GM19324 (cell line): ENCODE data around the gene ANAPC16.
"Not testable (repeated sequence)": the region's sequence is repeated elsewhere in the genome, so short reads cannot be mapped to it uniquely, and the experiment has no call there.

Experiments
- ATAC-seq: cut with Tn5 transposase; IDR thresholded peaks from one replicate; pipeline ENCODE4 v1.9.1; 2021; ENCODE audit warnings: mild to moderate bottlenecking, moderate library complexity; ENCODE audit not compliant: unreplicated experiment, low FRiP score

Gene ANAPC16

DNA sequence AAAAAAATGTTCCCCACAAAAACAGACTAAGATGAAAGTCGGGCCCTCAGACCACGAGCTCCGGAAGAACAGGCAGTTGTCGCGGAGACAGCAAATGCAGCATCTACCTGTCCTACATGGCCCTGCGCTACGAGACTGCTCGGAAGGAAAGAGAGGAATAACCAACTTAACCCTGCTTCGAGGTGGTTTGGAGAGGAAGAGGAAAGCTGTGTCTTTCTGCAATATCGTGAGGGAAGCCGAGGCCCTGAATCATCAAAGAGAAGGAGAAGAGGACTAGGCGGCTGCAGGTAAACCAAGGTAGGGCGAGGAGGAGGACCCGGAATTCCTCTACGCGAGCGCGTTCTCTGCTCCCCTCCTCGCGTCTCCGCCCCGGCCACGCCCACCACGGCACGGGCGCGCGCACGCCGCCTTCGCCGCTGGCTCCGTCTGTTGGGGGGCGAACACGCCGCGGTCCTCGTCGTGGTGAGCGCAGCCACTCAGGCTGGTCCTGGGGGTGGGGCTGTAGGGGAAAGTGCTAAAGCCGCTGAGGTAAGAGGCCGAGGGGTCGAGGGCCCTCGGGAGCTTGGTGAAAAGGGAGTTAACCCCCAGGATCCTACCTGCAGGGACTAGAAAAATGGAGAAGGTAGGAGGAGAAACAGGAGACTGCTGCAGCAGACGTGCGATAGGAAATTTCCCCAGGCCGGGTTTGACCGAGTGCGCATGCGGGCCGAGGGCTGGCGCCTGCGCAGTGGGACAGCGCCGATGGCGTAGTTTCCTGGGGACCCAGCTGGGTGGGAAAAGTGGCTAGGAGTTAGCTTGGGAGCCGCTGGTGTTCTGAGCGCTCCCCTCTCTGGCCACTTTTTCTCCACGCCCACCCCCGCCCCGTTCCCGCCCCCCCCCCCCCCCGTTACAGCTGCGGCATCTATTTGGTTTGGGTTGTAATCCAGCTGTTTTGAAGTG is at the start of gene ANAPC16, which contains the start of gene ASCC1:
ANAPC16 (plus strand) TSS at position 402 of the 939 bp plus-strand sequence. CDS start 7,903 bp downstream, outside the sequence.
ASCC1 (minus strand) TSS at position 666 of the 939 bp plus-strand sequence. CDS start 2,978 bp downstream, outside the sequence.
- peak; percentile 89 for ATAC-seq

DNA sequence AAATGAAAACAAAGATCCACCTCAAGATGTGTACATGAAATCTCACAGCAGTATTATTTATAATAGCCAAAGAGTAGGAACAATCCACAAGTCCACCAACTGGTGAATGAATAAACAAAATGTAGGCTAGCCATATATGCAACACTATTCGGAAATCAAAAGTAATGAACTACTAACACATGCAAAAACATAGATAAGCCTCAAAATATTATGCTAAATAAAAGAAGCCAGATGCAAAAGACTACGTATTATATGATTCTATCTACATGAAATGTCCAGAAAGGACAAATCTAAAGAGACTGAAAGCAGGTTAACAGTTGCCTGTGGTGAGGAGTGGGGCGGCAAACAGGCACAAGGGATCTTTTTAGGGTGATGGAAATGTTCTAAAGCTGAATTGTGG is 48.7 kb upstream of the ANAPC16 start:
- no peak for ATAC-seq

DNA sequence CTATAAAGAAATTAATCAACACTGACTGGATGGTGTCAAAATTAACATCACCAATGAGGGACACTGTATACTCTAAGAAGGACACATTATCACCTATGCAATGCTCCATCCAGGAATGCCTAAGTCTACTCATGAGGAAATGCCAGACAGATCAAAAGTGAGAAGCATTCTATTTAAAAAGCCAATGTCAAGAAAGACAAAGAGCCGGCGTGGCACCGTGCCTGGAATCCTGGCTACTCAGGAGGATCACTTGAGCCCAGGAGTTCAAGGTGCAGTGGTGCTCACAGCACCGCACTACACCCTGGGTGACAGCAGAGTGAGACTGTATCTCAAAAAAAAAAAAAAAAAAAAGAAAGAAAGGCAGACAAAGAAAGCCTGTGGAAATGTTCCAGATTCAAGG is 45.5 kb upstream of the ANAPC16 start:
- ATAC-seq: no peak

DNA sequence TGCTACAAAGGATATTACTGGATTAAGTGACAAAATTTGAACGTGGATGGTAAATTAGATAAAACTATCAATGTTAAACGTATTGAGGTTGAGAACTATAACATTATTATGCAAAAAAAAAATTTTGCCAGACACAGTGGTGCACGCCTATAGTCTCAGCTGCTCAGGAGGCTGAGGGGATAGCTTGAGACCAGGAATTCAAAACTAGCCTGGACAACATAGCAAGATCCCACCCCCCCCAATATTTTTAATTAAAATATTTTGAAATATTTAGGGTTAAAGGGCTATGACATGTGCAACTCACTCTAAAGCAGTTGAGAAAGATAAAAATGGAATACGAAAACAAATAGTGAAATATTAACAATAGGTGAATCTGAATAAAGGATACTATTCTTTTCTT is 45.1 kb upstream of the ANAPC16 start:
- no peak for ATAC-seq

DNA sequence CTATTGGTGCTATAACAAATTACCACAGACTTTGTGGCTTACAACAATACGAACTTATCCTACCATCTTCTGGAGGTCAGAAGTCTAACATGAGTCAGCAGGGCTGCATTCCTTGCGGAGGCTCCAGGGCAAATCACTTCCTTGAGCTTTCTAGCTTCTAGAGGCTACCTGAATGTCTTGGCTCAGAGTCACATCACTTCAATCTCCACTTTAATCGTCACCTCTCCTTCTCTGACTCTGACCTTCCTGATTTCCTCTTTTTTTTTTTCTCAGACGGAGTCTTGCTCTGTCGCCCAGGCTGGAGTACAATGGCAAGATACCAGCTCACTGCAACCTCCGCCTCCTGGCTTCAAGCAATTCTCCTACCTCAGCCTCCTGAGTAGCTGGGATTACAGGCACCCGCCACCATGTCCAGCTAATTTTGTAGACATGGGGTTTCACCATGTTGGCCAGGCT is 44.6 kb upstream of the ANAPC16 start:
- ATAC-seq: no peak

DNA sequence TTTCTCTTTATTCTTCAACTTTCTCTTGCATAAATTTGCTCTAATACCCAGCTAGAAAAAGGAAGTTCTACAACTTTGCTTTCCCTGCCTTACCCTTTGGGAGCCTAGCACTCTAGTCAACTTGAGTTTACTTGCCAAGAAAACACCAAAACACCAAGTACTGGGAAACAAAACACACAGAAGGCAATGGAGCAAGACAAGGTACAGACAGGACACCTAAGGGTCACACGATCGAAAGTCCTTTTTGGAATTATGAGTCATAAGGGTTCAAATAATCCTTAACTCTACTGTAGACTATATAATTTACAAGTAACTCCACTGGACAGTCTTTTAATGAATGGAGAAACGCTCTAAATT is 42.6 kb upstream of the ANAPC16 start:
- no peak for ATAC-seq

DNA sequence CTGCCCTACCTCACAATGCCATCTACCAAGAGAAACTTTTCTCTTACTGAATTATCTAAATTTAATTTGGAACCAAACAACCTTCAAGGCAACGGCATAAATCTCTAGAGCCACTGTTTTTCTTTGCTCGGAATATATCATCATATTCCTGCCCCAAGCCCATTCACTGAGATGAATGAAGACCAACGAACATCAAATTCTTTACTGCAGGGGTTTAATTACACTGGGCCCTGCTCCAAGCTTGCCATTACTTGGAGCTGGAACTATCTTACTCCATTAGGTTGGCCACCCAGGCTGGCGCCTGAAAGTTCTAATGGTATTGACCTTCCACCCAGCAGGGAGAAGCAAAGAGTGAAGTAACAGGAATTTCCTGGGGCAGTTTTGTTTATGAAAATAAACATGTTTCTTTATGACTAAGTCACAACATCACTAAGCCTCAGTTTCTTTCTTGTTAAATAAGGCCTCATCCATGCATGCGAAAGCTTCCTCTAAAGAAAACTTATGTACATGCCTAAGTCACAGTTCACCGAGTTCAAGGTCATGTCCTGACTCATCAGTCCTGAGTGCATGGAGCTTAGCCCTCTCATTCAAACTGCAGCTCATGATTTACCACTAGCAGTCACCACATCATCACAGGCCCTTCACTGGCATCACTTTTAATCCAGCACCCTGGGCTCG is 42.1 kb upstream of the ANAPC16 start:
- no peak for ATAC-seq

DNA sequence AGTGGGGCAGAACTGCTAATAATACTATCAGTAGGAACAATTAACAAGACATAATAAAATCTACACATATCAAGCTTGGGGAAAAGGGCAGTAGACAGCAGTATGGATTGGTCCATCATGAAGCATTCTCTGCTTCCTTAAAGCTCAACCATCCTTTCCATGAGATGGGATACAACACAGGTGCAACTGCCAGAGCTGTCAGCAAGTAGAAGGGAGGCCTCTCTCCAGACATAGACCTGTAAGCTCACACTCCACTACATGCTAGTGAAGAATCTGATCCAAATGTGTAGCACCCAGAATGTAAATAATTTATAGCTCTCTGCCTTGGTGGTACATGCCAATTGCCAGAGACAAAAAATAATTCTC is 41.5 kb upstream of the ANAPC16 start:
- no peak for ATAC-seq

DNA sequence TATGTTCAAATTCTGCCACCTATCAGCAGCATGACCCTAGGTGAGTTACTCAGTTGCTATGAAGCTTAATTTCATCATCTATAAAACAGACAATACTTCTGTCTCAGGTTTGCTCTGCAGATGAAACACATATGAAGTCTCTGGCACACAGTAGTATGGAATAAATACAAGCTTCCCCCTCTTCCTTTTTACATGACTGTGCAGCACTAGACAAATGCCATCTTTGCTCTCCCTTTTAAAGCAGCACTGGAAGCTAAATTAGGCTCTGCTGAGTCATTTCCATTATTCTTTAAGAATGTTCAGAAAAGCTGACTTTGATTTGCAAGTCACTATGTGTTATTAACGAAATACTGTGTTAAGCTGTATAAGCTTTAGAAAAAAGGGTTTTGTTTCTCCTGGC is 40.7 kb upstream of the ANAPC16 start:
- ATAC-seq: no peak

DNA sequence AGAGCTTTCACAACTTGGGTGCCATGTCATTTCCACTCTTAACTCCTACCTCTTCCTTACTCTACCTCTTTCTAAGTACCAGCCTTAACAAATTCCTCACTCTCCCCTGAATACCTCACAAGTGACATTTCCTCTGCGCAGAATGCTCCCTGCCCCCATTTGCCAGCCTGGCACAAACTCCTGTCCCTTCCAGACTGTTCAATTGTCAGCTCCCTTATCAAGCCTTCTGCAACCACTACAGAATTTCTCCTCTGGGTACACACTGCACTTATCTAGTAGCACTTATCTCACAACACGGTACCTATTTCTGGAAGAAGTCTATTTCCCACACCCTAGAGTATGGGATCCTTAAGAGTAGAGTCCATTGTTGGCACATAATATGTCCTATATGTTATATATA is 39.1 kb upstream of the ANAPC16 start:
- no peak for ATAC-seq

DNA sequence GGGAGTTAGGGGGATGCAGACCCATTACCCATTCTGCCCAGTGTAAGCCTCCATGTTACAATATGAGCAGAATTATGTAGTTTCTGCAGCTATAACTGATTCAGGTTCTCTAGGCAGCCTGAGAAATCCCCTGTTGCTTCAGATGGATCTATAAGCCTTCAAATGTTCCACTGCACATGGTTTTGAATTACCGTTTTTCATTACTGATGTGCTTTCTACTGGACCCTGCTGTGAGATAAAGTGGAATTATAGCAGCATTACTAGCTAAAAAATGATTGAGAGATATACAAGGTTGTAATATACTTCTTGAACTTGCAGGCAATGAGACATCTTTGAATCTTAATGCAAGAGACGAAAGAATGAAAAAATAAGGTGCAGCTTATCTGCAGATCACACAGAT is 38.4 kb upstream of the ANAPC16 start:
- ATAC-seq: no peak

DNA sequence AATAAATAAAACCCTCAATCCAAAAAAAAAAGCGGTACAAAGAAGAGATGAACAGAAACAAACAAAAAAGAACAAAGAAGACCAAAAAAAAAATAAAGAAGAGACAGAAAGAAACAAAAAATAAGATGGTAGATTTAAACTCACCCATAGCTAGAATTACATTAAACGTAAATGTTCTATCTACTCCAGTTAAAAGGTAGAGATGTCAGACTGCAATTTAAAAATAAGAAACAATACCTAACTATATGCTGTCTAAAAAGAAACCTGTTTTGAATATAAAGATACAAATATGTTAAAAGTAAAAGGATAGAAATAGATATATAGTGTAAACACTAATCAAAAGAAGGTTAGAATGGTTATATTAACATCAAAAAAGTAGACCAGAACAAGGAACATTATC is 31.7 kb upstream of the ANAPC16 start:
- ATAC-seq: no peak

DNA sequence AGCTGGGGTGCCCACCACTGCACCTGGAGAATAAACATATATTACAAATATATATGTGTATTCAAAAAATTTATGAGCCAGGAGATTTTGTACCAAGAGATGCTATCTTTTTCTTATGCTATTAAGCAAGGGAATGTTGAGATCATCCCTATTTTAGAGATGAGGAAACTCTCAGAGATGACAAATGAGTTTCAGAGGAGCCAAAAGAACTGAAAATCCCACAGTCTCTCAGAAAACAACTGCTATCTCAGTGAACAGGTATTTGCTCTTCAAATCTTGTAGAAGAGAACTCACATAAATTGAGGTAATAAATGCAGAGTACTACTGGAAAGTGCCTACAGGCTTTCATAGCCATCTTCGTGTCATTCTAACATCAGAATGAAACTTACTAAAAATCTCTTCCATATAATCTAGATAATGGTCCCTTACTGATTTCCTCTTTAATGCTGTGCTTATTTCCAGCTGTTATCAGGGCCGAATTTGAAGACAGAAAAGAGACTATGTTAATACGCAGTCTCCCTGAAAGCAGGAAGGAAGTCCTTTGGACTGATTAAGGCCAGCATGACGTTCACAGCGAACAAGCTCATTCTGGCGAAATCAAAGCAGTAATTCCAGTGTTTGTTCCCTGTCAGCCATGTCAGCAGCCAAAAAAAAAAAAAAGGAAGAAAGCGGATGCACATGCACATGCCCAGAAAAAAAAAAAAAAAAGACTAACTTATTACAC is 29.4 kb upstream of the ANAPC16 start:
- no peak for ATAC-seq

DNA sequence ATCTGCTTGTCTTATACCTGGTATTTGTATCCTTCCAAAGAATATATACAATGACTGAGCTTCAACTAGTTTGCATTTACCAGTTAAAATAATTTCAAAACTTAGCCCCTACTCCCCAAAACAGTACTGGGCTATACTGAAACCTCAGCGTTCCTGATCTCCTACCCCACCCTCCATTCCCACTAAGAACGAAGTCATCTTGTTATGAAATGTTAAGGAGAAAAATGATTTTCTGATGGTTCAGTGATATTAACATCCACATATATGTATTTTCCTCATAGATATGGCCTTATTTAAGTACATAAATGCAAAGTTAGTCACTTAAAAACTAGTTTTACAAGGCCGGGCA is 28.9 kb upstream of the ANAPC16 start:
- no peak for ATAC-seq

DNA sequence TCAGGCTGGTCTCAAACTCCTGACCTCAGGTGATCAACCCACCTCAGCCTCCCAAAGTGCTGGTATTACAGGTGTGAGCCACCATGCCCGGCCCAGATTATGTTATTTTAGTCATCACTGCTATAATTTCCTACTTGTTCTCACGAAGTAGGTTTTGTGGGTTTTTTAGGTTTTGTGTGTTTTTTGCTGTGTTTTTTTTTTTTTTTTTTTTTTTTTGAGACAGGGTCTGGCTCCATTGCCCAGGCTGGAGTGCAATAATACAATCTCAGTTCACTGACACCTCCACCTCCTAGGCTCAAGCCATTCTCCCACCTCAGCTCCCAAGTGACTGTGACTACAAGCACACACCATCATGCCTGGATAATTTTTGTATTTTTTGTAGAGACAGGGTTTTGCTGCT is 20.9 kb upstream of the ANAPC16 start:
- no peak for ATAC-seq

DNA sequence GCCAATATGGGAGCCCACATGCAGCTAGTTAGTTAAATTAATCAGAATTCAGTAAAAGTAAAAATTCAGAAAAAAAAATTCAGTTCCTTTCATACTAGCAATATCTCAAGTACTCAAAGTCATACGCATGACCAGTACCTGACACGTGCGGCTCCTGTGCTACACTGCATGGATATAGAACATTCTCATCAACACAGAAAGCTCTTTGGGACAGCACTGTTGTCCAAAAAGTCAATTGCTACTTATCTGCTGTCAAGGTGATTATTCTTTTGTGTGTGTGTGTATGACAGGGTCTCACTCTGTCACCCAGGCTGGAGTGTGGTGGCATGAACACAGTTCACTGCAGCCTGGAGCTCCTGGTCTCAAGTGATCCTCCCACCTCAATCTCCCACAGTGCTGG is 14.9 kb upstream of the ANAPC16 start:
- no peak for ATAC-seq

DNA sequence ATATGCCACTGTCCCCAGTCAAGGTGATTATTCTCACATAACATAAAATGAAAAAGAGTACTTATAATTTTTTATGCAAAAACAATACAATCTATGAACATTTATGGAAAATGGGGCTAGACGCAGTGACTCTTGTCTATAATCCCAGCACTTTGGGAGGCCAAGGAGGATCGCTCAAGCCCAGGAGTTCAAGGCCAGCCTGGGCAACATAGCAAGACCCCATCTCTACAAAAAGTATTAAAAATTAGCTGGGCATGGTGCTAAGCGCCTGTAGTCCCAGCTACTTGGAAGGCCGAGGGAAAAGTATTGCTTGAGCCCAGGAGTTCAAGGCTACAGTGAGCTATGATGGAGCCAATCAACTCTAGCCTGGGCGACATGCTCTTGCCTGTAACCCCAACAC is 14.5 kb upstream of the ANAPC16 start:
- no peak for ATAC-seq

DNA sequence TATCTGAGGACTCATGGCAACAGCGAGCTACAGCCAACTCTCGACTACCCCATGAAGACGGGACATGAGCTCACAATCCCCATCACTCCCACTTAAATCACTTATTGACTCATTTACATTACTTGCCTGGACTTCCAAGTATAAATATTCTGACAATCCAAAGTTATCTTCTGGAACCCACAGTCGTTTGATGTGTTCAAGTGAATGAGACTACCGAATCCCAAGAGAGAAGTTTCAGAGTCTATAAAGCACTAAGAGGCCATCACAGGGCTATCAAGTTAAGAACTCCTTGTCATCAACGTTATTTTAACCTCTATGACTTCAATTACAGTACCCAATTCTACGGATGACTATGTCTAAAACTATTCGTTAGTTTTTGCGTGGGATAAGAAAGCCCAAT is 11.5 kb upstream of the ANAPC16 start:
- ATAC-seq: no peak

DNA sequence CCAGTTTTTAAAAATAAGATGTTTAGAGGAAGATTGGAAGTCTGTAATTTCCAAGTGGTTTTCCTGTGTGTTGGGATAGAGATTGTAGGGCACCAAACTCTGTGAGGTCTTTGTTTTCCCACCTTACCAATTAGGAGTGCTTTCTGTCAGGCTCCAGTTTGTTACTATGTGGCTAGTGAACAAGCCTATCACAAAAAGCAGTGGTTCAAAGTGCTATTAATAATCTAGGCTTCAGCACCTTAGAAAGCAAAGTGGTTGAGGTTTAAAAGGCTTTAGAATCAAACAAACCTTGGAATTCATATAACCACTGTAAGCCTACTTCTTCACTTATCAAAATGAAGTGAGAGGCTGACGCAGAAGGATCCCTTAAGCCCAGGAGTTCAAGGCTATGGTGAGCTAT is 11.1 kb upstream of the ANAPC16 start:
- no peak for ATAC-seq

DNA sequence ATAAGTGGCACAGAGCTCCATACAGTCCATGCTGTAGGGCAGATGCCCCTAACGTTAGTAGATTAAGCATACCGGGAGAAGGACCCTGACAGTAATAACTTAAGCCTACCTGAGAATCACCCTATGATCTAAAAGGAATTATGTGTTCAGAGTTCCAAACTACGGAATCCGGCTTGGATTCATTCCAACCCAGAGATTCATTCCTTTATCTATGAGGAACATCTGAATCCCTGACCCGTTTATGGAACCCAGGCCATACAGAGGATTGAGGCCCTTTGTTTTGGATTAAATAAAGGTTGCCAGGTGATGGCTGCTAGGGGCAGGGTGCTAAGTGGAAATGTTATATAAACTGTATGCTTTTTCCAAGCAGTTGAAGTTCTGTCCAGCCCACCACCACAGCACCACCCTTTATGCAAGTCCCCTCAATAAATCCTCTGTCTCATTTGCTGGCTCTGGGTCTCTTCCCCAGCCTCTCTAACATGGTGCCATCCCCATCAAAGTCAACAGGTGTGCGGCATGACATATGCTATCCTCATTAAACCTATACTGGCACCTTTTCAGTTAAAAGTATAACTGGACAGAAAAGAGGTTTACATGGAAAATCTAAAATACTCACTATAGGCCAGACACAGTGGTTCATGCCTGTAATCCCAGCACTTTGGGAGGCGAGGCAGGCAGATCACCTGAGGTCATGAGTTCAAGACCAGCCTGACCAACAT is 9.1 kb upstream of the ANAPC16 start:
- no peak for ATAC-seq

DNA sequence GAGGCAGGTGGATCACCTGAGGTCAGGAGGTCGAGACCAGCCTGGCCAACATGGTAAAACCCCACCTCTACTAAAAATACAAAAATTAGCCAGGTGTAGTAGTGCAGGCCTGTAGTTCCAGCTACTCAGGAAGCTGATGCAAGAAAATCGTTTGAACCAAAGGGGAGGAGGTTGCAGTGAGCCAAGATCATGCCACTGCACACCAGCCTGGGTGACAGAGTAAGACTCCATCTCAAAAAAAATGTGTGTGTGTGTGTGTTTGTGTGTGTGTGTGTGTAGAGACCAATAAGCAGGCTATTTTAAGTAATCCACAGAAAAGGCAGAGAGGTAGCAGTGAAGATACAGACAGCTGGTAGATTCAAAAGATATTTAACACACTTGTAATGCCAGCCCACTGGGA is 7.3 kb upstream of the ANAPC16 start:
- not testable (repeated sequence) for ATAC-seq
